Testis (tissue), 3 donors: ENCODE measurements around the gene WDR20. TPM values are rescaled to one million over a fixed set of nuclear protein-coding genes. Genes with fewer than 3 reads are reported as not detected.

ENCODE experiments used
- DNase-seq: peaks from one replicate; pipeline ENCODE4 v3.0.0-alpha.2; 2019
- H3K27ac ChIP-seq, 2 donors: fragments of 200-600 bp; sonication (generic); one replicate each; pipeline ENCODE4 v1.5.1; 2019
- H3K27me3 ChIP-seq: fragments of 200-600 bp; sonication (generic); one replicate; pipeline ENCODE4 v1.5.1; 2019
- H3K36me3 ChIP-seq: fragments of 200-600 bp; sonication (generic); one replicate; pipeline ENCODE4 v1.5.1; 2017; ENCODE audit warnings: low read depth; ENCODE audit errors: missing control alignments
- H3K4me1 ChIP-seq: fragments of 200-600 bp; sonication (generic); one replicate; pipeline ENCODE4 v1.5.1; 2019
- H3K4me3 ChIP-seq, 2 donors: fragments of 200-600 bp; sonication (generic); one replicate each; pipeline ENCODE4 v1.5.1; 2017 to 2019
- H3K9me3 ChIP-seq: fragments of 200-600 bp; sonication (generic); one replicate; pipeline ENCODE4 v1.5.1; 2017
- POLR2A ChIP-seq: fragments of 450-650 bp; IDR thresholded peaks from one replicate; pipeline ENCODE4 v1.6.1; 2017; ENCODE audit warnings: antibody characterized with exemption, mild to moderate bottlenecking, moderate library complexity
- whole genome bisulfite sequencing, 2 donors: methylation state at CpG; one replicate each; pipeline ENCODE4 v1.1.5; 2018; 5-methylcytosine and 5-hydroxymethylcytosine counted together
- intact Hi-C: fragments of 100-400 bp; cut with DNase I; formaldehyde crosslinking; loops from one replicate; pipeline ENCODE4 v1.15.1; 2023; ENCODE audit warnings: low total_unique reads
- polyA plus RNA-seq: library from polyadenylated mRNA; stranded (reverse); fragments of 350-450 nt; fragmentation: Illumina TruSeq; extraction: RNeasy Lipid Tissue Mini Kit (QIAGEN cat#74804); gene quantifications from one replicate; pipeline ENCODE4 v1.2.3, GENCODE V29; 2014; ENCODE audit warnings: low read depth, low replicate concordance; ENCODE audit not compliant: insufficient read depth
- total RNA-seq, 2 donors: library from RNA; depleted of rRNA; stranded (reverse); fragments of >200 nt; gene quantifications; one replicate each; pipeline ENCODE4 v1.2.3, GENCODE V29; 2016
- TF ChIP-seq, protein P1 (sequence below), 3 experiments: fragments of 450-650 bp in 2 of 3; fragments of 200-600 bp in 1 of 3; sonication (generic) in 1 of 3; IDR thresholded peaks; one replicate each; pipeline ENCODE4 v1.5.1; 2016 to 2019; ENCODE audit warnings: antibody characterized with exemption in 3 of 3, mild to moderate bottlenecking in 2 of 3, moderate library complexity in 1 of 3

The WDR20 gene
- total and polyA plus RNA-seq, 3 donors from 2014 or later = 46.5 to 69.2 (median 56.4) TPM

DNA sequence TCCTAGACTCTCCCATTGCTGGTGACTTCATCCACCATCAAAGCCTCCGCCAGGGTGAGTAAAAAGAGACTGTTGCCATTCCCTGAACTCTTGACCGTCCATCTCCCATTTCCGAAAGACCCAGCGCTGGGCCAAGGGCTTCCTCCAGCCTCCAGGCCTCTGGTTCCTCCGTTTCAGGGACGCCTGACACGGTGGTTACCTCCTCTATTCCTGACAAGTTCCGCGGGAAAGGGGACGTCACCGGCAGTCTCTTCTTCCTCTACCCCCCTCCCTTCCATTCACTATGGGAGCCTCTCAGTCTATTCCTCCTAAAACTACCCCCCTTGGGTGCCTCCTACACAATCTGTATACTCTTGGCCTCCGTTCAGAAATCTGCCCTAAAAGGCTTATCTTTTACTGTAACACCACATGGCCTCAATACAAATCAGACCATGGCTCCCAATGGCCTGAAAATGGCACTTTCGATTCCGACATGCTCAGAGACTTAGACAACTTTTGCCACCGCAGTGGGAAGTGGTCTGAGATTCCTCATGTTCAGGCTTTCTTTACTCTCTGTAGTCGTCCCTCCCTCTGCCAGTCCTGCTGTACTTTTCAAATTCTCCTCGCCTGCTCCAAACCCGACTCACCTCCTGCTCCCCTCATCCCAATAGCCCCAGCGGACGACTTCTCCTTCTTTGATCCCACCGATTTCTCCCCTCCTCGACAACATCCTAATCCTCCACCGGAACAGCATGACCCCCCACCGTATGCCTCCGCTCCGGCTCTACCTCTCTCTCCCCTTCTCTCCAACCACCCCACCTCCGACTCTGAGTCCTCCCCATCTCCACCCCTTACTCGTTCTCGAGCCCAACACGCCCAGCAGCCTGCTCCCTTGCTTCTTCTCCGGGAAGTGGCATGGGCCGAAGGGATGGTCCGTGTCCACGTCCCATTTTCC, 94.9 kb downstream of the WDR20 start:
- Histone ChIP-seq H3K27ac (peak overlapping the region; percentile 71 to 83), H3K36me3 (no peaks in the 10 kb centered on the region), H3K9me3 (no peaks in the 10 kb centered on the region), H3K27me3 (no peaks in the 10 kb centered on the region), H3K4me1 (peaks cover 7% of the 10 kb centered on the region), H3K4me3 (peak overlapping the region; percentile 22 to 33)
- peak; percentile 54 for DNase-seq
- no peak for TF ChIP-seq POLR2A
- TF ChIP-seq, protein P1, sequence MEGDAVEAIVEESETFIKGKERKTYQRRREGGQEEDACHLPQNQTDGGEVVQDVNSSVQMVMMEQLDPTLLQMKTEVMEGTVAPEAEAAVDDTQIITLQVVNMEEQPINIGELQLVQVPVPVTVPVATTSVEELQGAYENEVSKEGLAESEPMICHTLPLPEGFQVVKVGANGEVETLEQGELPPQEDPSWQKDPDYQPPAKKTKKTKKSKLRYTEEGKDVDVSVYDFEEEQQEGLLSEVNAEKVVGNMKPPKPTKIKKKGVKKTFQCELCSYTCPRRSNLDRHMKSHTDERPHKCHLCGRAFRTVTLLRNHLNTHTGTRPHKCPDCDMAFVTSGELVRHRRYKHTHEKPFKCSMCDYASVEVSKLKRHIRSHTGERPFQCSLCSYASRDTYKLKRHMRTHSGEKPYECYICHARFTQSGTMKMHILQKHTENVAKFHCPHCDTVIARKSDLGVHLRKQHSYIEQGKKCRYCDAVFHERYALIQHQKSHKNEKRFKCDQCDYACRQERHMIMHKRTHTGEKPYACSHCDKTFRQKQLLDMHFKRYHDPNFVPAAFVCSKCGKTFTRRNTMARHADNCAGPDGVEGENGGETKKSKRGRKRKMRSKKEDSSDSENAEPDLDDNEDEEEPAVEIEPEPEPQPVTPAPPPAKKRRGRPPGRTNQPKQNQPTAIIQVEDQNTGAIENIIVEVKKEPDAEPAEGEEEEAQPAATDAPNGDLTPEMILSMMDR (IDR thresholded peaks at IDR 0.05) = no peak
- WGBS, 2 donors = 44 to 47% methylated on average over 34 of the region's 34 CpGs
- intact Hi-C loops = loop anchor here (5.0 kb wide), 1 partner anchor 78 kb away; no protein-coding TSS in a partner anchor

DNA sequence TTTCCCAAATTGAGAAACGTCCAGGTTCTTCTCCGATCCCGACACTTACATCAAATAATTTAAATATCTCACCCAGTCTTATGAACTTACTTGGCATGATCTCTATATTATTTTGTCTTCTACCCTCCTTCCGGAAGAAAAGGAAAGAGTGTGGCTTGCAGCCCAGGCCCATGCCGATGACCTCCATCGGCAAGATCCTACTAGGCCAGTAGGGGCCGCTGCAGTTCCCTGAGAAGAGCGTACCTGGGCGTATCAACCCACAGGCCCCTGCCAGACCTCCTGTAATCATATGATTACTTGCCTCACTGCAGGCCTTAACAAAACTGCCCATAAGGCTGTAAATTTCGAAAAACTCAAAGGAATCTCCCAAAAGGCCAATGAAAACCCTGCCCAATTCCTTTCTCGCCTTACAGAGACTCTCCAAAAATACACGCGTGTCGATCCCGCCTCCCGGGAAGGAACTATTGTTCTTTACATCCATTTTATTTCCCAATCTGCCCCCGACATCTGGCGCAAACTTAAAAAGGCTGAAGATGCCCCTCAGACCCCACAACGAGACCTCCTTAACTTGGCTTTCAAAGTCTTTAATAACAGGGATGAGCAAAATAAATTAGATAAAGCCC, 95.7 kb downstream of the WDR20 start:
- TF ChIP-seq, protein P1 (IDR thresholded peaks at IDR 0.05) = peak; percentile 78 to 90 (median 86)
- TF ChIP-seq POLR2A = no peak
- Histone ChIP-seq H3K4me3 (peak overlapping the region; percentile 22 to 33), H3K9me3 (no peaks in the 10 kb centered on the region), H3K27me3 (no peaks in the 10 kb centered on the region), H3K36me3 (no peaks in the 10 kb centered on the region), H3K4me1 (peaks cover 7% of the 10 kb centered on the region), H3K27ac (peak overlapping the region; percentile 71 to 83)
- intact Hi-C loops = loop anchor here (5.0 kb wide), 1 partner anchor 77 kb away; no protein-coding TSS in a partner anchor
- DNase-seq = peak; percentile 94
- WGBS, 2 donors = 44 to 58% methylated on average over 19 of the region's 19 CpGs

DNA sequence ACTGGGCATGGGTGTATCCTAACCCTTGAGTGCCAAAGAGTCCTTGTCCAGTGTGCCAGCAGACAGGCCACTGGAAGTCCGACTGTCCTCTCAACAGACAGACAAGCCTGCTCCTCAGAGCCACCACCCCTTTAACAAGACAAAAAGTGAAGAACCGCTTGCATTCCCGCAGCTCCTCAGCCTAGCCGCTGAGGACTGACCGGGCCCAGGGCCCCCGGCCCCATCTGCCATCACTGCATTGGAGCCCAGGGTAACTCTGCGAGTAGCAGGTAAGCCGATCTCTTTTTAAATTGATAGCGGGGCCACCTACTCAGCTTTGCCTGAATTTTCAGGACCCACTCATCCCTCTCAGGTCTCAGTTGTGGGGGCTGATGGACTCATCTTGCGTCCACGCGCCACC, 96.3 kb downstream of the WDR20 start:
- 90 to 100% methylated on average over 8 to 12 of the region's 12 CpGs for WGBS, 2 donors
- no peak for TF ChIP-seq POLR2A
- TF ChIP-seq, protein P1 (IDR thresholded peaks at IDR 0.05) = no peak

DNA sequence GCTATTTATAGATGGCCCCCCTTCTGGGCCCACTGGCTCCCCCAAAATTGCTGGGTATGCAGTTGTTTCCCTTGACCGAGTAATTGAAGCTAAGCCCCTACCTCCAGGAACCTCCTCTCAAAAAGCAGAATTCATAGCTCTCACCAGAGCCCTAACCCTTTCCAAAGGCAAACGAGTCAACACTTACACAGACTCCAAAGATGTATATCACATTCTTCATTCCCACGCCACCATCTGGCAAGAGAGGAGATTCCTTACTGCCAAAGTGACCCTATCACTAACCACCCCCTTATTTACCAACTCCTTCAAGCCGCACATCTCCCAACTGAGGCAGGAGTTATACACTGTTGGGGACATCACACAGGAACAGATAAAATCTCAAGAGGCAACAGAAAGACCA, 98.4 kb downstream of the WDR20 start:
- intact Hi-C loops = loop anchor here (5.0 kb wide), 1 partner anchor 74 kb away; no protein-coding TSS in a partner anchor
- Histone ChIP-seq H3K9me3 (no peaks in the 10 kb centered on the region), H3K4me1 (peaks cover 7% of the 10 kb centered on the region), H3K27me3 (no peaks in the 10 kb centered on the region), H3K4me3 (no peak overlapping the region), H3K36me3 (no peaks in the 10 kb centered on the region), H3K27ac (no peak overlapping the region)
- no peak for DNase-seq
- TF ChIP-seq POLR2A = no peak
- TF ChIP-seq, protein P1 (IDR thresholded peaks at IDR 0.05) = no peak
- WGBS, 2 donors = 83 to 90% methylated on average over 4 of the region's 4 CpGs

More for the DNA sequence above, 96.3 kb downstream of the WDR20 start:
- H3K9me3 ChIP-seq = no peaks in the 10 kb centered on the region
- H3K4me1 ChIP-seq = peaks cover 7% of the 10 kb centered on the region
- peak overlapping the region; percentile 71 to 83 for H3K27ac ChIP-seq
- intact Hi-C loops = loop anchor here (5.0 kb wide), 1 partner anchor 76 kb away; no protein-coding TSS in a partner anchor
- no peaks in the 10 kb centered on the region for H3K27me3 ChIP-seq
- H3K4me3 ChIP-seq = no peak overlapping the region
- no peaks in the 10 kb centered on the region for H3K36me3 ChIP-seq
- DNase-seq = no peak
